Raji (cell line): ENCODE data around the gene ATP12A.

Experiments
- POLR2A ChIP-seq: IDR thresholded peaks from 2 replicates; pipeline ENCODE4 v1.6.1; 2011; ENCODE audit warnings: low read depth, low read length, control low read depth; ENCODE audit not compliant: insufficient read depth

The ATP12A gene

DNA sequence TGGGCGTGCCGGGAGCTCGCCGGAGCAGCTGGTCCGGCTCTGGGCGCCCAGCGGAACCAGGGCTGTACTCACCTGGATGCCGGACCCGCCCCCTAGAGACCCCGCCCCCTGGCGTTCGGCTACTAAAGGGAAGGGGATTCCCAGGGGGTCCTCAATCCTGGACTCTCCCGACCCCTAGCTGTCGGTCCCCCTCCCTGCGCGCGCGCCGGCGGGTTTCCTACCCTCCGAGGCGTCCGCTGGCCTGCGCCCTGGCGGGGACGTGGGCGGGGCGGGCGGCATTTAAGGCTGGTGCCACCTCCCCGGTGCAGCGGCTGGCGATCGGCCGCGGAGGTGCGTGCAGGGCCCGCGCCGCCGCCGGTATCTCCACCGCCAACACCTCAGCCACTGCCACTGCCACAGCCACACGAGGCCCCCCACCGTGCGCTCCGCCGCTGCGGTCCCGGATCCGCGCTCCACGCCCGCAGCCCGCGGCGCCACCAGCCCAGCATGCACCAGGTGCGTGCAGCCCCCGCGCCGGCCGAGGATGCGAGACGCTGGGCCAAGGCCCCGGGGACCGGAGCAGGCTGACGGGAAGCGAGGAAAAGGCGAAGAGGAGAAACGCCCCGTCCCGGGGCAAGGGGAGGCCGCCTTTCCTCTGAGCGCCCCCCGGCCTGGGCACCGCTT, at the start of gene ATP12A:
ATP12A (plus strand) TSS at position 151 of the 663 bp plus-strand sequence; CDS start at position 487, 336 bp downstream.
- no peak for TF ChIP-seq POLR2A

DNA sequence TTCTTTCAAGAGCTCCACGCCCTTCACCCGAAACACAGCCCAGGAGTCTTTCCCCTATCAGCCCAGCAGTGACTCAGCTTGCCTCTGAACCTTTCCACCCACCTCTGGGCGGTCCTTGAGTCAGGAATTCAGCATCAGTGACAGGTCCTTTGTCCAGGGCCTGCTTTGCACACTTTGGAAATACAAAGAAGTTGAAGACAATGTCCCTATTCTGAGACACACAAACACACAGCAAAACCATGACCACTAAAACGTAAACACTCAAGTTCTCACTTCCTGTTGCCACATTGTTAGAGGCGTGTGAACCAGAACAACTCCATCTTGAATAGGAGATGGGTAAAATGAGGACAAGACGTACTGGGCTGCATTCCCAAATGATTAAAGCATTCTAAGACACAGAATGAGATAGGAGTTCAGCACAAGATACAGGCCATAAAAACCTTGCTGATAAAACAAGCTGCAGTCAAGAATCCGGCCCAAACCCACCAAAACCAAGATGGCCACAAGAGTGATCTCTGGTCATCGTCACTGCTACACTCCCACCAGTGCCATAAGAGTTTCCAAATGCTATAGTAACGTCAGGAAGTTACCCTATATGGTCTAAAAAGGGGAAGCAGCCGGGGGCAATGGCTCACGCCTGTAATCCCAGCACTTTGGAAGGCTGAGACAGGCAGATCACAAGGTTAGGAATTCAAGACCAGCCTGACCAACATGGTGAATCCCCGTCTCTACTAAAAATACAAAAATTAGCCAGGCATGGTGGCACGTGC, 49.2 kb upstream of the ATP12A start:
- no peak for TF ChIP-seq POLR2A

DNA sequence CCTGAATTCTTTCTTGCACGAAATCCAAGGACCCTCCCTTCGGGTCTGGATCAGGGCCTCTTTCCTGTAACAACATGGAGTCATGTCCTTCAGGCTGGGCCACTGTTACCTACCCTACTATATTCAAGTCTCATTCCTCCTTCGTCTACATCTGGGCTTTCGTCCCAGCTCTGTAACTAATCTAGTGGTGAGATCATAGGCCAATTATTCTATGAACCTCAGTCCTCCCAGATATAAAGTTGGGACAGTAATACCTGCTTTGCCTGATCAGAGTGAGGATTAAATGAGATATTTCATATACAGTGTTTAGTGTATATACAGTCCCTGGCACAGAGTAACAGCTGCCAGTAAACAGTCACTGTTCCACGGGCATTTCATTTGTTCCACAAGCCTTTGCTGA, 48.3 kb upstream of the ATP12A start:
- no peak for TF ChIP-seq POLR2A

DNA sequence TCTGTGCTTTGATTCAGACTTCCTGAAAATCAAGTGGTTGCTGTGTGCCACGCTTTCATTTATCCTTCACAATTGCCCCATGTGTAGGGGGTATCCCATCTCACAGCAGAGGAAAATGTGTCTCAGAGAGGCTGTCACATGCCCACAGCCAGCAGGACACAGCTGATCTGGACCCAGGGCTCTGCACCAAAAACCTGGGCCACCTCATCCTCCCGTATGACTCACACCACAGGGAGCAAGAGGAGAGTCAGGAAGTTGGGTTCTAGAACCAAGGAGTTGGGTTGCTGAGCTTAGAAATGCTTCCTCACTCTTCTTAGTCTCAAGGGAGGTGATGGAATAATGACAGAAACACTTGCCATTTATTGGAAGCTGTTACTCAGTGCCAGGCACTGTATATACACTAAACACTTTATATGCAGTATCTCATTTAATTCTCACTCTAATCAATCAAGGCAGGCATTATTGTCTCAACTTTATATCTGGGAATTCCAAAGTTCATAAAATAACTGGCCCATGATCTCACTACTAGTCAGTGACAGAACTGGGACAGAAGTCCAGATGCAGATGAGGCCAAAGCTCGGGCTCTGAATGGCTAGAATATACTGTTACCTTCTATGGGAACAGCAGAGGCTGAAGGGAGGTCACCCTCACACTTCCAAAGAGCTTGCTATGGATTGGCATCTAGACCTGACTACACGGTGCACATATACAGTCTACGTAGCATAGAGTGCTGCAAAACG, 47.7 kb upstream of the ATP12A start:
- TF ChIP-seq POLR2A: no peak

DNA sequence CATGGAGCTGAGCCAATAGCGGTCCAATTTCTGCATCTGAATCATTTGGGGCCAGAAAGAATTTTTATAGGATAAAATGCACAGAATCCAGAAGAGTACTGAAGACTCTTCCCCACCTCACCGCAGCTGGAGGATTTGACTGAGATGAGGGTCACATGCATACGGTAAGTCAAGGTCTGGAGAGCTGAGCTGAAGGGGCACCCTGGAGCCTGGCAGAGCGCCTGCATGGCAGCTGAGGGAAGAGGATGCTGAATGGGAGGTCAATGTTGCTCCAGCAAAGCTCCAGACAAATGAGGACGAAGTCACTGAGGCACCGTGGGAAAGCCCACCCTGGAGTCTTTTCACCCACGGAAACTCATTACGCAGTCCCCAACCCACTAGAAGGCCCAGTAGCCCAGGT, 43.4 kb upstream of the ATP12A start:
- TF ChIP-seq POLR2A: no peak

DNA sequence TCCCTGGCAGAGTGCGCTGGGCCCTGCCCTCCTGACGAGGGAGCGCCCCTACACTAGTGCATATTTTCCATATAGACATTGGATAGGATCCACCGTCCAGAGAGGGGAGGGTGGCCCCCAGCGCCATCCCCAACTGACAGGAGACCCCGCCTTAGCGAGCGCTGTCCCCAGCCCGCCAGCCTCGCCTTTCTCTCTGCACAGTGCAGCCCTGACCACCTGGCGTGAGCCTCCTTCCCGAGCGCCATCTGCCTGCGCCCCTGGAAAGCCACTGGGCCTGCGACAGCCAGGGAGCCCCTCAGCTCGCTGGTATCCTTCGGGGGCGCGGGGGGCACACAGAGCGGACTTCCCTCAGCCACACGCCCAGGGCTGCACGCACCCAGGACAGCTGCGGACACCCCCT, 42.1 kb upstream of the ATP12A start:
- TF ChIP-seq POLR2A: no peak

DNA sequence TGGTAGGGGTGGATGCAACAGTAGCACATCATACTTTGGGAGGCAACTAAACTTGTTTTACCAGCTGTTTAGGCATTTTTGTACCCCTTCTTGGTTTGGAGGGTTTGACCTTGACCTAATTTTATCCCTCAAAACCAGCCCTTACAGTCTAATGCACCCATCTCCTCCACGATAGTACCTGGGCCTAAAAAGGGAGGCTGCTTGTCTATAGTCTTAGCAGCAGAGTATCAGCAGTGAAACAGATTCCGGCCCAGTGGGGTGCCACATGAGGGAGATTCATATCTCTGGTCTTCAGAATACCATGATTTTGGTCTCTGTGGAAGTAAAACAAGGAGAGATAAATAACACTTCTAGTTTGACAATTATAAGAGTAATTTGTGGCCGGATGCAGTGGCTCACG, 39.5 kb upstream of the ATP12A start:
- no peak for TF ChIP-seq POLR2A

DNA sequence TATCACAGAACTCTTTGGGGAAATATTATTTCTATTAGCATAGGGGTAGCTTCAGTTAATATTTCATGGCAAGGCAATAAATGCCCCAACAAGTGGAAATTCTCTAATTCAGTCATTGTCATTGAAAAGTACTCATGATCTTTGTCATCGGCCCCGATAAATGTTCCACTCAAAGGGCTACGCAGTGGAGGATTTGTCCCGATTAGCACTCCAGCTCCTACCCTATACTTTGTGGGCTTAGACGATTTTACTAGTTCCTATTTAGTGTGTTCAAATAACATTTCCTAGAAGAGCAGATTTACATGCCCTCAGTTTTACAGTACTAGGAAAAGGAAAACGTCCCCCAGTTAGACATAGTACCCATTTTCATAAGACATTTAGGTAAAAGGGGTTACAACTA, 38.0 kb upstream of the ATP12A start:
- no peak for TF ChIP-seq POLR2A

DNA sequence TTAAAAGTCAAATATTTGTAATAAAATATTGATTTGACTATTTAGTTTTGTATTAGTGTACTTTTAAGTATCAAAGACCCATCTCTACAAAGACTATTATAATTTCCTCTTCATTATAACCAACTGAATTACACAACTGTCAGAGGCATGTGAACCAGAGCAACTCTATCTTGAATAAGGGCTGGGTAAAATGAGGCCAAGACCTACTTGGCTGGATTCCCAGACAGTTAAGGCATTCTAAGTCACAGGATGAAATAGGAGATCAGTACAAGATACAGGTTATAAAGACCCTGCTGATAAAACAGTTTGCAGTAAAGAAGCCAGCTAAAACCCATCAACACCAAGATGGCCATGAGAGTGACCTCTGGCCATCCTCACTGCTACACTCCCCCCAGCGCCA, 36.2 kb upstream of the ATP12A start:
- TF ChIP-seq POLR2A: no peak

DNA sequence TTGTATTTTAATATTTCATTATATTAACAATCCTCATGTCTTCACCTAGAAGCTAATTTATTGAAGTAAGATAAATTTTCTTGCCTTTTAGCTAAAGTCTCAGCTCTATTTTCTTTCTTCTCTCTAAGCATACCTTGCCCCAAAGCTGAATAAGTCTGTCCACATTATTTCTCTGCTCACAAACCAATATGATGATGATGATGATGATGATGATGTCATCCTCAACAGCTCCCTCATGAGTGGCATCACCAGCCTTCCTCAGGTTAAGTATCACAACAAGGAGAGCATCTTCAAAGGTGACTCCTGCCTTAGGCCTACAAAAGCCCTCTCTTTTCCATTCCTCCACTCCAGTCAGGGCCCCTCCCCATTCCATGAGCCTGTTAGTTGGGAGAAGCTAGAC, 31.9 kb upstream of the ATP12A start:
- TF ChIP-seq POLR2A: no peak

DNA sequence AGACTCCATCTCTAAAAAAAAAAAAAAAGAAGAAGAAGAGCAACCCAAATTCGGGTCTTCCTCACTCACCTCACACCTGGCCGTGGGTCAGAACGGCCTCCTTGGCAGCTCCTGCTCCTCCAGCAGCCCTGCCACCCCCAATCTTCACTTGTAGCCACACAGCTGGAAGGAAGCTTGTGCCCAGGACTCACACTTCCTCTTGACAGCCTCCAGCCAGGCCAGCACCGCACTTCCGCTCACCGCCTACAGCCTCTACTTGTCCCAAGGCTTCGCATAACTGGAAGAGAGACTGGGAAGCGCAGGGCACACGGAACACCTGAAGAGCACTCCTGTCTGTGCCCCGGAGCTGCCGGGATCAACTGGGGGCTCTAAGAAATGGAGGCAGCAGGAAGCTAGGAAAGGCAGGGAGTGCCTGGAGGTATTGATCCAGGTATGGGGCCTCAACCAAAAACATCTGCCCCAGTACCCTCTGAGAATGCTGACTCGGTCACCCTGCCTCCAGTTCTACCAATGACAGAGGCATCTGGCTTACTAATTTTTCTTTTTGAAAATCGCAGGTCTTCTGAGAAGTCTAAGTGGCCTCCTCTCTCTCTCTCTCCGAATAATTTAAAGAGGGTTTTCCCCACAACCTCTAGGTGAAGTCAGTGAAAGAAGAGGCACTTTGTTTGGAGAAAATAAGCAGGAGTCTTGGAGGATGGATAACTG, 31.1 kb upstream of the ATP12A start:
- no peak for TF ChIP-seq POLR2A

DNA sequence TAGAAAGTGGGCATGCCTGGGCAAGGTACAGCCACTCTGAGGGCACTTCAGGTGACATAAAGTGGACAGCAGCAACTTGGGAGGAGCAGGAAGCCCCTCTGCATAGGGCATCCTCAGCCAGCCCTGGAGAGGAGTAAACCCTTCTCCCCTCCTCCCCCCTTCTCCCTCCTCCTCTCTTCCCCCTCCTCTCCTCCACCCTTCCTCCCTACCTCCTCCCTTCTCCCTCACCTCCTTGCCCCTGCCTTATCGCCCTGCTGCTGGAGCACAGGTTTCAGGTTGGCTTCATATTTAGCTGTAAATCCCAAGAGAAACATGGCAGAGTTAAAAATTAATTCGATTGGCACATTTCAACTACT, 30.5 kb upstream of the ATP12A start:
- TF ChIP-seq POLR2A: no peak

DNA sequence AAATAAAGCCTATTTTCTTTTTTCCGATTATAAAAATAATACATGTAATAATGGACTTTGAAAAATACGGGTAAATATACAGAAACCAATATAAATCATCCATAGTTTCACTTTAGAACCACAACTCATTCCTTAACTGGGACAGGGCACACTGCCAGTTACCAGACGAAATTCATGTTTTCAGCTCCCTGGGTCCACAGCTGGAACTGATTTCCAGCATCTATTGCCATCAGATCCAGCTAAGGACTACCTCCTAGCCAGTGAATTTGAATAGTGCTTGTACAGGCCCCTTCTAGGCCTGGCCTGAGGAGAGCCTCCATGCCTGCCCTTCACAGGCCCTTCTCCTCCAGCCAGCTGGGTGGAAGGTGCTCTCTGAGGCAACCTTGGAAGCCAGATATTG, 30.0 kb upstream of the ATP12A start:
- no peak for TF ChIP-seq POLR2A

DNA sequence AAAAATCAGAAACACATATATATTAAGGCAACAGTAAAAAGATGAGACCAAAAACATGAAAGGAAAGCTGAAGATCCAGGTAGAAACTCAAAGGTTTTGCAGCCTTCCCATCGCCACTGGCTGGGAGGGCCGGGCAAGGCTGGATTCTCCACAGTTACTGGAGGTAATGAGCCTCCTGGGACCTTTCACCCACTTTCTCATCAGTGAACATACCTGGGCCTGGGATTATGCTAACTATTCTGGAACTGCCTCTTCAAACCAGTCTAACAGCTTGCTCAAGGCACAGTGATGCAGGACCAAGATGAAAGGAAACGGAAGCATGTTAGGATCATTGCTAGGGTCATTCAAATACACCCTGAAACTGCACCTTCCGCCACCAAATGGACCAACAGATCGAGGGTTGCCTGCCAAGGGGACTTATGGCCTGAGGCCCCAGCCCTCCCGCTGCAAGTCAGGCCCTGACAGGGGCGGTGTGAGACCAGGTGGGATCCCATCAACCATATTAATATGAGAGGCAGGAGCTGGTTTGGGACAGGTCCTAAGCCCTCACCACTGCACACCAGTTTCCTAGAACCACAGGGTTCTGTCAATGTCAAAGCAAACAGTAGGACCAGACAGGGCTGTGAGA, 28.4 kb upstream of the ATP12A start:
- TF ChIP-seq POLR2A: no peak

DNA sequence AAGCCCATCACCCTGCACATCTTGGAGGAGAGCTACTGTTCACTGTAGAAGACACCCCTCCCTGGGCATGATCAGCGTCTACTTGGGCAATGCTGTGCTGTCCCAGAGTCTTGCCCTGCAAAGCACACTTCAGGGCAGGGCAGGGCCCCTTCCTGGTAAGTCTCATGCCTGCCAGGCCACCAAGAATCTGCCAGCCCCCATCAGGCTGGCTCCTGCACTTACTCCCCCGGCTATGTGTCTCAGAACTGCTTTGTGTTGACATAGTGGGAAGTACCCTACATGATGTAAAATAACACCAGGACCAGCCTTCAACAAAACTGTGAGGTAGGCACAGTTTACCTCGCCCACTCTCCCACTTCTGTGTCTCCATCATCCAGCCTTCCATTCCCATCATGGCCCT, 27.8 kb upstream of the ATP12A start:
- no peak for TF ChIP-seq POLR2A
